Parathyroid adenoma (tissue), 2 donors: ENCODE results near the gene COL20A1.

Source experiments
- H2AFZ ChIP-seq: fragments of 300-600 bp; sonication (generic); one replicate; pipeline ENCODE4 v1.7.0; 2017; ENCODE audit warnings: antibody characterized with exemption, mild to moderate bottlenecking
- H3K27ac ChIP-seq: fragments of 300-600 bp; sonication (generic); one replicate; pipeline ENCODE4 v1.7.0; 2017
- H3K27me3 ChIP-seq: fragments of 300-600 bp; sonication (generic); one replicate; pipeline ENCODE4 v1.7.0; 2017; ENCODE audit warnings: low read length; ENCODE audit not compliant: control insufficient read depth, insufficient read depth
- H3K36me3 ChIP-seq: fragments of 300-600 bp; sonication (generic); one replicate; pipeline ENCODE4 v1.7.0; 2017; ENCODE audit warnings: low read length; ENCODE audit not compliant: control insufficient read depth, insufficient read depth
- H3K4me1 ChIP-seq: fragments of 300-600 bp; sonication (generic); one replicate; pipeline ENCODE4 v1.7.0; 2017; ENCODE audit warnings: control low read depth
- H3K4me2 ChIP-seq: fragments of 300-600 bp; sonication (generic); one replicate; pipeline ENCODE4 v1.7.0; 2017; ENCODE audit warnings: low read length
- H3K4me3 ChIP-seq: fragments of 300-600 bp; sonication (generic); one replicate; pipeline ENCODE4 v1.7.0; 2017; ENCODE audit warnings: low read depth, low read length
- H3K79me2 ChIP-seq: fragments of 300-600 bp; sonication (generic); one replicate; pipeline ENCODE4 v1.7.0; 2017; ENCODE audit warnings: control low read depth
- H3K9ac ChIP-seq: fragments of 300-600 bp; sonication (generic); one replicate; pipeline ENCODE4 v1.7.0; 2017; ENCODE audit warnings: mild to moderate bottlenecking
- H3K9me3 ChIP-seq: fragments of 300-600 bp; sonication (generic); one replicate; pipeline ENCODE4 v1.7.0; 2017; ENCODE audit warnings: low read length; ENCODE audit not compliant: control insufficient read depth
- TF ChIP-seq, protein P1 (sequence below): fragments of 300-600 bp; sonication (generic); IDR thresholded peaks from one replicate; pipeline ENCODE4 v1.7.0; 2017; ENCODE audit warnings: antibody characterized with exemption, mild to moderate bottlenecking
- donor health status: primary hyperparathyroidism.

Gene COL20A1

DNA sequence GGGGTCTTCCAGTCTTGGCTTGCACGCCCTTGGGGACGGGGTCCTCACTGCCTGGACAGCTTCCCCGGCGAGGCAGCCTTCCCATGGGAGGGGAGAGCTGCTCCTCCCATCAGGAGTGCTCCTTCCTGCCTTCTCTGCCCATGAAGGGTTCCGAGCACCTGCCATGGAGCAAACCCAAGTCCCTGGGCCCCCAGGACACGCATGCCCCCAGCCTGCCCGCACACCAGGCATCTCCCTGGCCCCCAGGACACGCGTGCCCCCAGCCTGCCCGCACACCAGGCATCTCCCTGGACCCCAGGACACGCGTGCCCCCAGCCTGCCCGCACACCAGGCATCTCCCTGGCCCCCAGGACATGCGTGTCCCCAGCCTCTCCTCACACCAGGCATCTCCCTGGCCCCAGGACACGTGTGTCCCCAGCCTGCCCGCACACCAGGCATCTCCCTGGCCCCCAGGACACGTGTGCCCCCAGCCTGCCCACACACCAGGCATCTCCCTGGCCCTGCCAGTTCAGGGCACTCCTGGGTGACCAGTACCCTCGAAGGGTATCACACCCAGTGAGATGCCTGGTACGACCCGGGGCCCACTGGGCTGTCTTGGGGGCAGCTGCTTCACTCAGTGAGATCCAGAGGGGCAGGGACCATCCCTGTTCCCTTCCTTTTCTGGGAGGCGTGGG lies 21.7 kb downstream of the COL20A1 start:
- TF ChIP-seq, protein P1, sequence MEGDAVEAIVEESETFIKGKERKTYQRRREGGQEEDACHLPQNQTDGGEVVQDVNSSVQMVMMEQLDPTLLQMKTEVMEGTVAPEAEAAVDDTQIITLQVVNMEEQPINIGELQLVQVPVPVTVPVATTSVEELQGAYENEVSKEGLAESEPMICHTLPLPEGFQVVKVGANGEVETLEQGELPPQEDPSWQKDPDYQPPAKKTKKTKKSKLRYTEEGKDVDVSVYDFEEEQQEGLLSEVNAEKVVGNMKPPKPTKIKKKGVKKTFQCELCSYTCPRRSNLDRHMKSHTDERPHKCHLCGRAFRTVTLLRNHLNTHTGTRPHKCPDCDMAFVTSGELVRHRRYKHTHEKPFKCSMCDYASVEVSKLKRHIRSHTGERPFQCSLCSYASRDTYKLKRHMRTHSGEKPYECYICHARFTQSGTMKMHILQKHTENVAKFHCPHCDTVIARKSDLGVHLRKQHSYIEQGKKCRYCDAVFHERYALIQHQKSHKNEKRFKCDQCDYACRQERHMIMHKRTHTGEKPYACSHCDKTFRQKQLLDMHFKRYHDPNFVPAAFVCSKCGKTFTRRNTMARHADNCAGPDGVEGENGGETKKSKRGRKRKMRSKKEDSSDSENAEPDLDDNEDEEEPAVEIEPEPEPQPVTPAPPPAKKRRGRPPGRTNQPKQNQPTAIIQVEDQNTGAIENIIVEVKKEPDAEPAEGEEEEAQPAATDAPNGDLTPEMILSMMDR: no peak
- Histone ChIP-seq H2AFZ (no peak overlapping the region), H3K36me3 (no peaks in the 10 kb centered on the region), H3K4me2 (no peak overlapping the region), H3K9ac (no peak overlapping the region), H3K9me3 (no peaks in the 10 kb centered on the region), H3K79me2 (peaks cover 3% of the 10 kb centered on the region), H3K4me1 (peaks cover 25% of the 10 kb centered on the region), H3K4me3 (no peak overlapping the region), H3K27me3 (no peaks in the 10 kb centered on the region), H3K27ac (no peak overlapping the region)

- Histone ChIP-seq H3K36me3 (no peaks in the 10 kb centered on the region), H3K9me3 (no peaks in the 10 kb centered on the region), H3K27ac (no peak overlapping the region), H3K4me3 (no peak overlapping the region), H3K4me1 (peaks cover 23% of the 10 kb centered on the region), H3K4me2 (no peak overlapping the region), H2AFZ (no peak overlapping the region), H3K9ac (no peak overlapping the region), H3K79me2 (peaks cover 3% of the 10 kb centered on the region), H3K27me3 (no peaks in the 10 kb centered on the region)
- TF ChIP-seq, protein P1: no peak
Observed at GRCh38 chr20:63315240-63315689, 22.3 kb downstream of the COL20A1 start.

- Histone ChIP-seq H3K4me3 (no peak overlapping the region), H3K36me3 (no peaks in the 10 kb centered on the region), H3K27me3 (no peaks in the 10 kb centered on the region), H3K4me2 (no peak overlapping the region), H3K4me1 (peaks cover 23% of the 10 kb centered on the region), H3K79me2 (peaks cover 3% of the 10 kb centered on the region), H3K9me3 (no peaks in the 10 kb centered on the region), H3K9ac (no peak overlapping the region), H2AFZ (no peak overlapping the region), H3K27ac (no peak overlapping the region)
- TF ChIP-seq, protein P1: no peak
Observed at GRCh38 chr20:63315731-63316491, 22.9 kb downstream of the COL20A1 start.

DNA sequence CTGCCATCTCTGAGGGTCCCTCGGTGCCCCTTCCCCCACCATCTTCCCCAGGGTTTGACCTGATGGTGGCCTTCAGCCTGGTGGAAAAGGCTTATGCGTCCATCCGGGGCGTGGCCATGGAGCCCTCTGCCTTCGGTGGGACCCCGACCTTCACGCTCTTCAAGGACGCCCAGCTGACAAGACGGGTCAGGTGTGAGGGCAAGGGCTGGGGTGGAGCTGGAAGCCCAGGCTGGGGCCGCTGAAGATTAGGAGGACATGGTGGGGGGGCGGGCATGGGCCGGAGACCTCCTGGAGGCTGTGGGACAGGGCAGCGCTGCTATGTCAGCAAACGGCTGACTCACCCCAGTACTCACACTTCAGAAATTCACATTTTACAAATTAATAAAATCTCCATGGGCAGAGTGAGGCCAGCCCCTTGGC lies 23.5 kb downstream of the COL20A1 start:
- H3K27ac ChIP-seq: no peak overlapping the region
- H3K4me3 ChIP-seq: no peak overlapping the region
- no peaks in the 10 kb centered on the region for H3K9me3 ChIP-seq
- peaks cover 23% of the 10 kb centered on the region for H3K4me1 ChIP-seq
- no peak overlapping the region for H3K4me2 ChIP-seq
- TF ChIP-seq, protein P1: no peak
- H3K27me3 ChIP-seq: no peaks in the 10 kb centered on the region
- no peaks in the 10 kb centered on the region for H3K36me3 ChIP-seq
- H2AFZ ChIP-seq: no peak overlapping the region
- H3K9ac ChIP-seq: no peak overlapping the region
- peaks cover 3% of the 10 kb centered on the region for H3K79me2 ChIP-seq
